HEK293 (cell line): ENCODE data around the gene GEMIN7.

ENCODE experiments used
- CTCF ChIA-PET: fragments of 350-600 bp; formaldehyde crosslinking; extraction: SDS; loops from one replicate; lab custom pipeline; 2021; ENCODE audit warnings: antibody characterized with exemption; lab: Yijun Ruan, JAX
- POLR2A ChIA-PET: fragments of 300-600 bp; formaldehyde crosslinking; extraction: SDS; loops from one replicate; lab custom pipeline; 2020; ENCODE audit warnings: antibody characterized with exemption, inconsistent platforms; lab: Yijun Ruan, JAX
- H3K27ac ChIP-seq: fragments of 200-500 bp; sonication (Bioruptor generic); 2 replicates; pipeline ENCODE4 v1.5.1; 2014; ENCODE audit warnings: low read depth, low read length, control low read depth, inconsistent platforms; ENCODE audit errors: extremely low read depth
- H3K36me3 ChIP-seq, 2 experiments: fragments of 200-500 bp in 1 of 2; sonication (Bioruptor generic) in 1 of 2; 1 replicate in 1 of 2; 2 replicates in 1 of 2; pipeline ENCODE4 v1.5.1; 2014 to 2017; ENCODE audit warnings: inconsistent platforms in 2 of 2, low read length in 2 of 2; ENCODE audit not compliant: control insufficient read depth in 2 of 2, insufficient read depth in 1 of 2
- H3K4me1 ChIP-seq: fragments of 200-500 bp; sonication (Bioruptor generic); 2 replicates; pipeline ENCODE4 v1.5.1; 2014; ENCODE audit warnings: mild to moderate bottlenecking, low read length, inconsistent platforms; ENCODE audit not compliant: control insufficient read depth, insufficient read depth
- H3K4me3 ChIP-seq: 2 replicates; pipeline ENCODE4 v1.5.1; 2011; ENCODE audit warnings: low read depth, mild to moderate bottlenecking, control low read depth, low read length, moderate library complexity
- H3K9me3 ChIP-seq: fragments of 200-500 bp; sonication (Bioruptor generic); 2 replicates; pipeline ENCODE4 v1.5.1; 2014; ENCODE audit warnings: low read depth, low read length, inconsistent platforms; ENCODE audit not compliant: control insufficient read depth, insufficient read depth
- KLF1 ChIP-seq: fragments of 450-650 bp; formaldehyde crosslinking; IDR thresholded peaks from 2 replicates; pipeline ENCODE4 v1.5.1; 2016; ENCODE audit warnings: missing biosample characterization, missing genetic modification characterization
- SALL2 ChIP-seq: fragments of 450-650 bp; formaldehyde crosslinking; IDR thresholded peaks from 2 replicates; pipeline ENCODE4 v1.5.0; 2017; ENCODE audit warnings: missing biosample characterization, mild to moderate bottlenecking, missing genetic modification characterization, borderline replicate concordance
- SCRT2 ChIP-seq: fragments of 450-650 bp; formaldehyde crosslinking; IDR thresholded peaks from 2 replicates; pipeline ENCODE4 v1.5.1; 2016; ENCODE audit warnings: missing biosample characterization, missing genetic modification characterization
- ZBTB26 ChIP-seq: fragments of 450-650 bp; formaldehyde crosslinking; optimal IDR thresholded peaks from 2 replicates; pipeline ENCODE3; 2016; ENCODE audit warnings: missing biosample characterization, mild to moderate bottlenecking, missing genetic modification characterization
- ZEB2 ChIP-seq: fragments of 450-650 bp; formaldehyde crosslinking; IDR thresholded peaks from 2 replicates; pipeline ENCODE4 v1.5.1; 2016; ENCODE audit warnings: missing biosample characterization, missing genetic modification characterization
- ZFP41 ChIP-seq: fragments of 450-650 bp; formaldehyde crosslinking; IDR thresholded peaks from 2 replicates; pipeline ENCODE4 v1.5.1; 2016; ENCODE audit warnings: missing biosample characterization, missing genetic modification characterization, borderline replicate concordance
- ZIC2 ChIP-seq: fragments of 450-650 bp; formaldehyde crosslinking; IDR thresholded peaks from 2 replicates; pipeline ENCODE4 v1.5.1; 2016; ENCODE audit warnings: missing biosample characterization, missing genetic modification characterization
- ZNF10 ChIP-seq: fragments of 450-650 bp; formaldehyde crosslinking; IDR thresholded peaks from 2 replicates; pipeline ENCODE4 v1.5.1; 2017; ENCODE audit warnings: missing biosample characterization, missing genetic modification characterization
- ZNF202 ChIP-seq: fragments of 450-650 bp; formaldehyde crosslinking; IDR thresholded peaks from 2 replicates; pipeline ENCODE4 v1.5.1; 2016; ENCODE audit warnings: missing biosample characterization, missing genetic modification characterization, borderline replicate concordance
- ZNF311 ChIP-seq: fragments of 450-650 bp; formaldehyde crosslinking; IDR thresholded peaks from 2 replicates; pipeline ENCODE4 v1.5.1; 2017; ENCODE audit warnings: missing biosample characterization, missing genetic modification characterization, borderline replicate concordance
- ZNF48 ChIP-seq: fragments of 450-650 bp; formaldehyde crosslinking; IDR thresholded peaks from 2 replicates; pipeline ENCODE4 v1.5.1; 2016; ENCODE audit warnings: missing biosample characterization, missing genetic modification characterization
- ZNF629 ChIP-seq: fragments of 450-650 bp; formaldehyde crosslinking; IDR thresholded peaks from 2 replicates; pipeline ENCODE4 v1.5.1; 2017; ENCODE audit warnings: missing biosample characterization, missing genetic modification characterization
- ZXDB ChIP-seq: fragments of 450-650 bp; formaldehyde crosslinking; IDR thresholded peaks from 2 replicates; pipeline ENCODE4 v1.5.1; 2016; ENCODE audit warnings: missing biosample characterization, missing genetic modification characterization
- TF ChIP-seq, protein P1 (sequence below): fragments of 450-650 bp; formaldehyde crosslinking; IDR thresholded peaks from 2 replicates; pipeline ENCODE4 v1.5.1; 2016; ENCODE audit warnings: missing biosample characterization, missing genetic modification characterization, low read depth
- TF ChIP-seq, protein P2 (sequence below): fragments of 450-650 bp; formaldehyde crosslinking; conservative IDR thresholded peaks from 2 replicates; pipeline ENCODE4 v1.5.1; 2016; ENCODE audit warnings: low read depth, missing biosample characterization, missing genetic modification characterization

The GEMIN7 gene

DNA sequence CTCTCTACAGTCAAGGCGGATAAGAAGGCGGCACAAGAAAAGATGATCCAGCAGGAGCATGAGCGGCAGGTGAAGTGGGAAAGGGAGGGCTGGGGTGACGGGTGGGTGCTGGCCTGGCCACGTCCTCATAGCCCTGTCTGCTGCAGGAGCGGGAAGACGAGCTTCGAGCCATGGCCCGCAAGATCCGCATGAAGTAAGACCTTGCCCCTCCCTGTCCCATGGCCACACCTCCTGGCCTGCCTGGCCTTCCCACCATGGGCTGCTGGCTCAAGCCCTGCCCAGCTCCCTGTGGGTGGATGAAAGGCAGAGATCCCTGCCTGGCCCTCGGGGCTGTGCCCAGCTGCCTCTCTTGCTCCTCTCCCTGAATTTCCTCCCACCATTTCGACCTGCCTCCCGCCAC is 10.0 kb upstream of the GEMIN7 start (continued):
- TF ChIP-seq KLF1 (tag by site-specific recombination), result peak; percentile 37; the same call in 1 of the 2 replicates
- TF ChIP-seq ZNF48 (tag by site-specific recombination), result no peak
- no peak for TF ChIP-seq ZNF10 (tag by site-specific recombination)

GRCh38 chr19:45070214-45070613 is 8.8 kb upstream of the GEMIN7 start:
- TF ChIP-seq, protein P1, sequence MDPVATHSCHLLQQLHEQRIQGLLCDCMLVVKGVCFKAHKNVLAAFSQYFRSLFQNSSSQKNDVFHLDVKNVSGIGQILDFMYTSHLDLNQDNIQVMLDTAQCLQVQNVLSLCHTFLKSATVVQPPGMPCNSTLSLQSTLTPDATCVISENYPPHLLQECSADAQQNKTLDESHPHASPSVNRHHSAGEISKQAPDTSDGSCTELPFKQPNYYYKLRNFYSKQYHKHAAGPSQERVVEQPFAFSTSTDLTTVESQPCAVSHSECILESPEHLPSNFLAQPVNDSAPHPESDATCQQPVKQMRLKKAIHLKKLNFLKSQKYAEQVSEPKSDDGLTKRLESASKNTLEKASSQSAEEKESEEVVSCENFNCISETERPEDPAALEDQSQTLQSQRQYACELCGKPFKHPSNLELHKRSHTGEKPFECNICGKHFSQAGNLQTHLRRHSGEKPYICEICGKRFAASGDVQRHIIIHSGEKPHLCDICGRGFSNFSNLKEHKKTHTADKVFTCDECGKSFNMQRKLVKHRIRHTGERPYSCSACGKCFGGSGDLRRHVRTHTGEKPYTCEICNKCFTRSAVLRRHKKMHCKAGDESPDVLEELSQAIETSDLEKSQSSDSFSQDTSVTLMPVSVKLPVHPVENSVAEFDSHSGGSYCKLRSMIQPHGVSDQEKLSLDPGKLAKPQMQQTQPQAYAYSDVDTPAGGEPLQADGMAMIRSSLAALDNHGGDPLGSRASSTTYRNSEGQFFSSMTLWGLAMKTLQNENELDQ (tag by site-specific recombination), result no peak
- Histone ChIP-seq H3K4me3 (no peak overlapping the region), H3K36me3 (peaks cover 27 to 70% of the 10 kb centered on the region in 2 experiments; a peak in 2 of 3 replicates), H3K4me1 (no peaks in the 10 kb centered on the region), H3K27ac (0 out of 2 replicates have a peak overlapping the region, but pooled peaks have one; percentile 16), H3K9me3 (no peaks in the 10 kb centered on the region)
- CTCF ChIA-PET, result interaction anchor here (1.0 kb wide), 1 partner anchor 10 kb away, joined by 6 read pairs; no protein-coding TSS in a partner anchor
- POLR2A ChIA-PET, result interaction anchor here (1.6 kb wide), 1 partner anchor 23 kb away, joined by 3 read pairs; the partner anchor contains the start of gene PPP1R37

GRCh38 chr19:45070861-45071544 is 8.1 kb upstream of the GEMIN7 start:
- Histone ChIP-seq H3K36me3 (peaks cover 24 to 62% of the 10 kb centered on the region in 2 experiments; a peak in 2 of 3 replicates), H3K4me3 (no peak overlapping the region), H3K4me1 (peaks cover 5% of the 10 kb centered on the region; the same call in 1 of the 2 replicates), H3K9me3 (no peaks in the 10 kb centered on the region), H3K27ac (no peak overlapping the region)
- CTCF ChIA-PET, result interaction anchor here (1.0 kb wide), 1 partner anchor 11 kb away, joined by 6 read pairs; no protein-coding TSS in a partner anchor
- TF ChIP-seq ZNF629 (tag by site-specific recombination) (no peak), ZEB2 (no peak), ZXDB (tag by site-specific recombination) (no peak), ZIC2 (tag by site-specific recombination) (no peak), ZFP41 (tag by site-specific recombination) (no peak), ZBTB26 (tag by site-specific recombination) (no peak), KLF1 (tag by site-specific recombination) (0 out of 2 replicates have a peak, but pooled peaks have one; percentile 26), ZNF311 (tag by site-specific recombination) (no peak), SCRT2 (tag by site-specific recombination) (0 out of 2 replicates have a peak, but pooled peaks have one; percentile 11), ZNF202 (tag by site-specific recombination) (no peak), SALL2 (tag by site-specific recombination) (no peak)
- TF ChIP-seq, protein P2, sequence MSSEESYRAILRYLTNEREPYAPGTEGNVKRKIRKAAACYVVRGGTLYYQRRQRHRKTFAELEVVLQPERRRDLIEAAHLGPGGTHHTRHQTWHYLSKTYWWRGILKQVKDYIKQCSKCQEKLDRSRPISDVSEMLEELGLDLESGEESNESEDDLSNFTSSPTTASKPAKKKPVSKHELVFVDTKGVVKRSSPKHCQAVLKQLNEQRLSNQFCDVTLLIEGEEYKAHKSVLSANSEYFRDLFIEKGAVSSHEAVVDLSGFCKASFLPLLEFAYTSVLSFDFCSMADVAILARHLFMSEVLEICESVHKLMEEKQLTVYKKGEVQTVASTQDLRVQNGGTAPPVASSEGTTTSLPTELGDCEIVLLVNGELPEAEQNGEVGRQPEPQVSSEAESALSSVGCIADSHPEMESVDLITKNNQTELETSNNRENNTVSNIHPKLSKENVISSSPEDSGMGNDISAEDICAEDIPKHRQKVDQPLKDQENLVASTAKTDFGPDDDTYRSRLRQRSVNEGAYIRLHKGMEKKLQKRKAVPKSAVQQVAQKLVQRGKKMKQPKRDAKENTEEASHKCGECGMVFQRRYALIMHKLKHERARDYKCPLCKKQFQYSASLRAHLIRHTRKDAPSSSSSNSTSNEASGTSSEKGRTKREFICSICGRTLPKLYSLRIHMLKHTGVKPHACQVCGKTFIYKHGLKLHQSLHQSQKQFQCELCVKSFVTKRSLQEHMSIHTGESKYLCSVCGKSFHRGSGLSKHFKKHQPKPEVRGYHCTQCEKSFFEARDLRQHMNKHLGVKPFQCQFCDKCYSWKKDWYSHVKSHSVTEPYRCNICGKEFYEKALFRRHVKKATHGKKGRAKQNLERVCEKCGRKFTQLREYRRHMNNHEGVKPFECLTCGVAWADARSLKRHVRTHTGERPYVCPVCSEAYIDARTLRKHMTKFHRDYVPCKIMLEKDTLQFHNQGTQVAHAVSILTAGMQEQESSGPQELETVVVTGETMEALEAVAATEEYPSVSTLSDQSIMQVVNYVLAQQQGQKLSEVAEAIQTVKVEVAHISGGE (tag by site-specific recombination), result no peak
- POLR2A ChIA-PET, result interaction anchor here (1.0 to 1.4 kb wide), 2 partner anchors 21 to 22 kb away, joined by 3 to 5 read pairs; no protein-coding TSS in a partner anchor
